ENCODE results near the gene RANBP1.

- no peak for TF ChIP-seq EZH2 (IDR thresholded peaks at IDR 0.05; ENCODE audit: insufficient read depth, poor library complexity, severe bottlenecking)
- TF ChIP-seq EZH2phosphoT487 (IDR thresholded peaks at IDR 0.05; ENCODE audit: insufficient read depth, low read depth), result no peak
These were observed 50.8 kb downstream of the RANBP1 start for GRCh38 chr22:20166703-20167102.
